Measurements from ENCODE around the gene TOX3. TPM values are rescaled to one million over a fixed set of nuclear protein-coding genes. Genes with fewer than 3 reads are reported as not detected.

TOX3 gene
- polyA plus RNA-seq, 1 of the 3 experiments (the other 2 are of a cell fraction), result not detected

DNA sequence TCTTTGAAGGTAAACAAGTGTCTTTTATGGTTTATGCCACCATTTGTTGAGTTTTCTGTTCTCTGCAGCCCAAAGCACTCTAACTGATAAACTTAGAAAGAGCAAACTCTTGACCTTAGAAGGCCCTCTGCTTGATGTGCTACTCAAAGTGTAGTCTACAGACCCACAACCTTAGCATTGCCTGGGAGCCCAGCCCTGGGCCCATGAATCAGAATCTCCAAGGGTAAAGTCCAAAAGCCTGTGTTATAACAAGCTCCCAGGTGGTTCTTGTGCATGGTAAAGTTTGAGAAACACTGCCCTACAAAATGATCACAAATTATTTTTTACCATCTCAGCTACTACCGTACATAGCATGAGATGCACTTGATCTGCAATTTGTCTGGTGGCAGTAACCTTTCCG, 6.0 kb downstream of the TOX3 start:
- H3K9ac ChIP-seq, result no peak overlapping the region
- TF ChIP-seq EP300 (IDR thresholded peaks at IDR 0.05; ENCODE audit: borderline replicate concordance in 1 of 2, low read depth in 1 of 2, low read length in 1 of 2), result no peak
- TF ChIP-seq, protein P1, sequence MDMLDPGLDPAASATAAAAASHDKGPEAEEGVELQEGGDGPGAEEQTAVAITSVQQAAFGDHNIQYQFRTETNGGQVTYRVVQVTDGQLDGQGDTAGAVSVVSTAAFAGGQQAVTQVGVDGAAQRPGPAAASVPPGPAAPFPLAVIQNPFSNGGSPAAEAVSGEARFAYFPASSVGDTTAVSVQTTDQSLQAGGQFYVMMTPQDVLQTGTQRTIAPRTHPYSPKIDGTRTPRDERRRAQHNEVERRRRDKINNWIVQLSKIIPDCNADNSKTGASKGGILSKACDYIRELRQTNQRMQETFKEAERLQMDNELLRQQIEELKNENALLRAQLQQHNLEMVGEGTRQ (IDR thresholded peaks at IDR 0.05; ENCODE audit: borderline replicate concordance, low read depth, low read length), result no peak
- TF ChIP-seq YY1 (IDR thresholded peaks at IDR 0.05; ENCODE audit: low read depth), result no peak
- no peaks in the 10 kb centered on the region for H4K20me1 ChIP-seq (ENCODE audit: insufficient read depth)
- no peak overlapping the region for H3K4me3 ChIP-seq (ENCODE audit: low read depth in 2 of 2, low read length in 1 of 2)
- no peaks in the 10 kb centered on the region for H3K9me2 ChIP-seq
- H3K79me2 ChIP-seq (ENCODE audit: insufficient read depth), result no peaks in the 10 kb centered on the region
- H3K27me3 ChIP-seq (ENCODE audit: insufficient read depth), result peaks cover 5% of the 10 kb centered on the region; the same call in 1 of the 2 replicates
- H3K4me1 ChIP-seq (ENCODE audit: control insufficient read depth in 1 of 2, insufficient read depth in 2 of 2, low read depth in 1 of 2, low read length in 1 of 2), result no peaks in the 10 kb centered on the region
- no peaks in the 10 kb centered on the region for H3K9me3 ChIP-seq
- ChIA-PET POLR2A (no interaction called here), CTCF (no interaction called here)
- H3K27ac ChIP-seq (ENCODE audit: low read depth in 2 of 2, low read length in 1 of 2), result no peak overlapping the region
- no peak overlapping the region for H3K4me2 ChIP-seq
- 14% methylated on average over 2 of the region's 2 CpGs for WGBS (ENCODE audit: low lambda C conversion rate)
- no peaks in the 10 kb centered on the region for H3K36me3 ChIP-seq (replicated peaks in 1 of 2; ENCODE audit: control insufficient read depth in 1 of 2, insufficient read depth in 2 of 2, low read length in 1 of 2)
- DNase-seq, result no peak
- H2AFZ ChIP-seq (ENCODE audit: low read depth), result no peak overlapping the region
- no peaks in the 10 kb centered on the region for H3F3A ChIP-seq (replicated peaks; ENCODE audit: insufficient read depth)

GRCh38 chr16:52539191-52539590, 7.8 kb downstream of the TOX3 start:
- H2AFZ ChIP-seq (ENCODE audit: low read depth), result no peak overlapping the region
- H3K9me3 ChIP-seq, result no peaks in the 10 kb centered on the region
- no peak overlapping the region for H3K4me3 ChIP-seq (ENCODE audit: low read depth in 2 of 2, low read length in 1 of 2)
- no peaks in the 10 kb centered on the region for H4K20me1 ChIP-seq (ENCODE audit: insufficient read depth)
- no peaks in the 10 kb centered on the region for H3K36me3 ChIP-seq (replicated peaks in 1 of 2; ENCODE audit: control insufficient read depth in 1 of 2, insufficient read depth in 2 of 2, low read length in 1 of 2)
- DNase-seq, result no peak
- no peak overlapping the region for H3K27ac ChIP-seq (ENCODE audit: low read depth in 2 of 2, low read length in 1 of 2)
- H3K79me2 ChIP-seq (ENCODE audit: insufficient read depth), result no peaks in the 10 kb centered on the region
- H3K27me3 ChIP-seq (ENCODE audit: insufficient read depth), result no peaks in the 10 kb centered on the region
- ChIA-PET POLR2A (no interaction called here), CTCF (no interaction called here)
- H3K9me2 ChIP-seq, result no peaks in the 10 kb centered on the region
- no peak overlapping the region for H3K9ac ChIP-seq
- TF ChIP-seq FOSL2 (IDR thresholded peaks at IDR 0.05; ENCODE audit: borderline replicate concordance, low read depth), result no peak
- no peak for TF ChIP-seq TEAD4 (IDR thresholded peaks at IDR 0.05; ENCODE audit: borderline replicate concordance, insufficient read depth)
- no peak for TF ChIP-seq SIN3A (IDR thresholded peaks at IDR 0.05; ENCODE audit: borderline replicate concordance, low read depth, low read length)
- no peak for TF ChIP-seq EZH2phosphoT487 (IDR thresholded peaks at IDR 0.05; ENCODE audit: borderline replicate concordance, low read depth)
- TF ChIP-seq RXRA (IDR thresholded peaks at IDR 0.05; ENCODE audit: borderline replicate concordance, low read depth), result no peak
- TF ChIP-seq, protein P2, sequence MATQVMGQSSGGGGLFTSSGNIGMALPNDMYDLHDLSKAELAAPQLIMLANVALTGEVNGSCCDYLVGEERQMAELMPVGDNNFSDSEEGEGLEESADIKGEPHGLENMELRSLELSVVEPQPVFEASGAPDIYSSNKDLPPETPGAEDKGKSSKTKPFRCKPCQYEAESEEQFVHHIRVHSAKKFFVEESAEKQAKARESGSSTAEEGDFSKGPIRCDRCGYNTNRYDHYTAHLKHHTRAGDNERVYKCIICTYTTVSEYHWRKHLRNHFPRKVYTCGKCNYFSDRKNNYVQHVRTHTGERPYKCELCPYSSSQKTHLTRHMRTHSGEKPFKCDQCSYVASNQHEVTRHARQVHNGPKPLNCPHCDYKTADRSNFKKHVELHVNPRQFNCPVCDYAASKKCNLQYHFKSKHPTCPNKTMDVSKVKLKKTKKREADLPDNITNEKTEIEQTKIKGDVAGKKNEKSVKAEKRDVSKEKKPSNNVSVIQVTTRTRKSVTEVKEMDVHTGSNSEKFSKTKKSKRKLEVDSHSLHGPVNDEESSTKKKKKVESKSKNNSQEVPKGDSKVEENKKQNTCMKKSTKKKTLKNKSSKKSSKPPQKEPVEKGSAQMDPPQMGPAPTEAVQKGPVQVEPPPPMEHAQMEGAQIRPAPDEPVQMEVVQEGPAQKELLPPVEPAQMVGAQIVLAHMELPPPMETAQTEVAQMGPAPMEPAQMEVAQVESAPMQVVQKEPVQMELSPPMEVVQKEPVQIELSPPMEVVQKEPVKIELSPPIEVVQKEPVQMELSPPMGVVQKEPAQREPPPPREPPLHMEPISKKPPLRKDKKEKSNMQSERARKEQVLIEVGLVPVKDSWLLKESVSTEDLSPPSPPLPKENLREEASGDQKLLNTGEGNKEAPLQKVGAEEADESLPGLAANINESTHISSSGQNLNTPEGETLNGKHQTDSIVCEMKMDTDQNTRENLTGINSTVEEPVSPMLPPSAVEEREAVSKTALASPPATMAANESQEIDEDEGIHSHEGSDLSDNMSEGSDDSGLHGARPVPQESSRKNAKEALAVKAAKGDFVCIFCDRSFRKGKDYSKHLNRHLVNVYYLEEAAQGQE (IDR thresholded peaks at IDR 0.05; ENCODE audit: low read depth, low read length), result no peak
- no peak for TF ChIP-seq TCF12 (IDR thresholded peaks at IDR 0.05)
- TF ChIP-seq TAF1 (IDR thresholded peaks at IDR 0.05; ENCODE audit: borderline replicate concordance, low read depth, low read length), result no peak
- no peak overlapping the region for H3K4me2 ChIP-seq
- no peaks in the 10 kb centered on the region for H3F3A ChIP-seq (replicated peaks; ENCODE audit: insufficient read depth)
- H3K4me1 ChIP-seq (ENCODE audit: control insufficient read depth in 1 of 2, insufficient read depth in 2 of 2, low read depth in 1 of 2, low read length in 1 of 2), result no peaks in the 10 kb centered on the region
